Measurements from ENCODE around the gene IDS.
A peak's percentile ranks its signal among the peaks of the same experiment; 100 is the strongest.
"Not testable (repeated sequence)": the region's sequence is repeated elsewhere in the genome, so short reads cannot be mapped to it uniquely, and the experiment has no call there.

The IDS gene

GRCh38 chrX:149498767-149499166, 6.3 kb downstream of the IDS start:
- DNase-seq (ENCODE audit: low spot score) = no peak

GRCh38 chrX:149497626-149498025, 7.5 kb downstream of the IDS start:
- DNase-seq (ENCODE audit: low spot score) = no peak

- DNase-seq (ENCODE audit: low spot score) = no peak
These were observed 8.1 kb downstream of the IDS start for GRCh38 chrX:149497054-149497453.

DNA sequence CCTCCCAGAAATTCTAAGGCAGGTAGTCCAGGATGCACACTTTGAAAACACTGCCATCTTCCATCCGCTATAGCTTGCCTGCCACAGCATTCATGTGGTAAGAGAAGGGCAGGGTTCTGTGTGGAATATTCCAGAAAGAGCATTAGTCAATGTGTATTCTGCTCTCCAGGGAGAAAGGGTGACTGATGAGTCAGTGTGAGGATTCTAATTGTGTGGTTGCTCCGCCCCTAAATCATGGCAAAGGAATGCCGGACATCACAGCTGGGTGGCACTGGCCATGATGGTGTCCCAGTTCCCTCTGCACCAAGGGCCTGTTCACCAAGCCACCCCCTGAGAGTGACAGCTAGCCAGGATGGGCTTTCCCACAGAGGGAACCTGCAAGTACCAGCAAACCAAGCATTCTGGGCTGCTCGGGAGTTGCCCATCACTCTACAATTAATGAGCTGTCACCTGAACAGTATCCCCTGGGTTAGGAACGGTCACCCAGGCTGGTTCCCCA, 9.5 kb downstream of the IDS start:
- DNase-seq (ENCODE audit: low spot score) = peak; percentile 65

- DNase-seq (ENCODE audit: low spot score) = no peak
These were observed 10.1 kb downstream of the IDS start for GRCh38 chrX:149494844-149495565.

- DNase-seq (ENCODE audit: low spot score) = no peak
These were observed 11.2 kb downstream of the IDS start for GRCh38 chrX:149493567-149494562.

DNA sequence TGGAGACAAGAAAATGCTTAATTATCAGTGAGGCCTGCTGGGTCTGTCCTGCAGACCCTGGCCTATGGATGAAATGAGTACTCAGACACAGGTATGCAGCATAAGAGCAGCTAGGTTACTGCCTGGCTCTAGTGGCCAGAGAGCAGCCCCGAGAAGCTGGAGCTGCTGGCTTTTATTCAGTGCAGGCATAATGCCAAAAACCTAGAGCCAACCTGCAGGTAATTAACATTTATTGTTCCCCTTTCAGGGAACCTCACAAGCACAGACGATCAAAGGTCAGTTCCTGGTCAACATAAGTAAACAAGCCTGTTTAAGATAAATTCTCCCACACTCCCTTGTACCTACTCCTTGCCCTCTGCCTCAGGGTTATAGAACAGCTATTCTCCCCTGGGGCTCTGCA, 13.3 kb downstream of the IDS start:
- no peak for DNase-seq (ENCODE audit: low spot score)

- DNase-seq (ENCODE audit: low spot score) = no peak
These were observed 15.0 kb downstream of the IDS start for GRCh38 chrX:149490100-149490499.

DNA sequence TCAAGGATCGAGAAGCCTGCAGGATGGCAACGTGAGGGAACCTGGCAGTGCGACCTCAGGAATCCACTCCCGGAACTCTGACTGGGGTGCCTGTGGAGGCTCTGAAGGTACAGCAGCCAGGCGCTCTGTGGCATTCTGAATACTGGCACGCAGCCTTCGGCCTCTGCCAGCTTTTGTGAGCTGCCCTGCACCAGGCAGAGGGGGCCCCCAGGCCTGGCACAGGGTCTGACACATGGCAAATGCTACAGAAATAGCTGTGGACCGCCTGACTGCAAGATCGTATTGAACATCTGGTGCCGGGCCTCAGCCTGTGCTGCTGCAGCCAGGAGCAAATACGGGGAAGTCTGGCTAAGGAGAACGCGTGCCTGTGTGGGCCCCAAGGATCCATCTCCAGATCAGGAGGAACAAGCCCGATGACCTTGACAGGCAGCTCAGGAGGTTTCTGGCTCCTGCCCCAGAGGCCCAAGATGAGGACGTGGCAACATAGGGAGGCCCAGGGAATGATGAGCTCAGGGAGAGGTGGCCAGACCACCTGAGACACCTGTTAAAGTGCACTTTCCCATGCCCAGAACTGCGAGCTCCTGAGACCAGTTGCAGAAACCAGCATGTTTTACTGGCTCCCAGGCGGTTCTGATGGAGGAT, 16.6 kb downstream of the IDS start:
- DNase-seq (ENCODE audit: low spot score) = not testable (repeated sequence)

- not testable (repeated sequence) for DNase-seq (ENCODE audit: low spot score)
These were observed 17.1 kb downstream of the IDS start for GRCh38 chrX:149488008-149488407.

GRCh38 chrX:149487292-149487691, 17.8 kb downstream of the IDS start:
- DNase-seq (ENCODE audit: low spot score) = no peak

- DNase-seq (ENCODE audit: low spot score) = no peak
These were observed 28.6 kb downstream of the IDS start for GRCh38 chrX:149476513-149476912.

- no peak for DNase-seq (ENCODE audit: low spot score)
These were observed 31.1 kb downstream of the IDS start for GRCh38 chrX:149473966-149474365.

- DNase-seq (ENCODE audit: low spot score) = no peak
These were observed 32.0 kb downstream of the IDS start for GRCh38 chrX:149473092-149473491.

DNA sequence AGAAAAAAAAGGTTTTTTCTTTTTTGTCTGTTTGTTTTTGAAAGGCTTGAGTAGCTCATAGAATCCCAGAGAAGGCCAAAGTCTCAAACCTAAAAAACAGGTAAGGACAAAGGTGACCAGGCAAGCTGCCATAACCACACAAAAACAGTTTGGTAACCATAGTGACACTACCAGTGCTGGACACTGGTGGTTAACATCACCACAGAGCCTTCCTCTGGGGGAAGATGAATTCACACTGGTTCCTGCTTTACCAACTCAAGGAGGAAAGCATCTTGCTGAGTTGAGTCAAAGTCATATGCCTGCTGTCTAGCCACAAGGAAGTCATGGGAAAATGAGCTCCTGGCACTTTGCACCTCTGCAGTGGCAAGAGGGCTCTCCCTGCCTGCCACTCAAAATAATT, 32.5 kb downstream of the IDS start:
- DNase-seq (ENCODE audit: low spot score) = no peak

GRCh38 chrX:149471397-149471796, 33.7 kb downstream of the IDS start:
- no peak for DNase-seq (ENCODE audit: low spot score)

GRCh38 chrX:149470955-149471354, 34.2 kb downstream of the IDS start:
- DNase-seq (ENCODE audit: low spot score) = peak; percentile 59

GRCh38 chrX:149469406-149469805, 35.7 kb downstream of the IDS start:
- no peak for DNase-seq (ENCODE audit: low spot score)

GRCh38 chrX:149467920-149468319, 37.2 kb downstream of the IDS start:
- no peak for DNase-seq (ENCODE audit: low spot score)

DNA sequence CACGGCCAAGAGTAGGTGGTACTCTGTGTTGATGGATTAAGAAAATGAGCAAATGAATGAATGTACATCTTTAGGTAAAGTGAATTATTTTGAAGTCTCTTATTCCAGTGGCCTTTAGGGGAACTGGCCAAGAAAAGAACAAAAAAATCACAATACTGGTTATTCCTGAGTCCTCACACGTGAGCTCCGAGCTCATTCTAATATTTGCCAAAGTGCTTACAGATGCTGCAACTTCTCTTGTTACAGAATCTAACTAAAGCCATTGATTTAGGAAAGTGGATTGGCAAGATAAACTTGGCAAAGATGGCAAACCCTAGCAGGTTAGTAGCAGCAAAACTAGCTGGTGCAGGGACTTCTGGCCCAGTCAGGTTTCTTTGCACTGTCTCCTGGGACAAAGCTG, 37.6 kb downstream of the IDS start:
- DNase-seq (ENCODE audit: low spot score) = no peak

DNA sequence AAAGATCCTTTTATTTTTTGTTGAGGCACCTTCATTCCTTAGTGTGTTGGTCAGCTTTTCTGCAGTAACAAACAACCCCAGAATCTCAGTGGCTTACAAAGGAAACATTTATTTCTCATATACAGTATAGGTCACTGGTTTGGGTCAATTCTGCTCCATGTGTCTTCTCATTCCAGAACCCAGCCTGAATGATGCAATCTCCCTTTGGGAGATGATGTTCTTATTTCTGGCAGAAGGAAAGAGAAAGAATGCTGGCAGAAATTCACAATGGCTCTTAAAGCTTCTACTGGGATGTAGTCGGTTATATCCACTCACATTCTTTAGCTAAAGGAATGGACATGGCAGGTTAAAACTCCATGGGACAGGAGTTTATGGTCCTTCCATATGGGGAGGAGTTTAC, 42.3 kb downstream of the IDS start:
- no peak for DNase-seq (ENCODE audit: low spot score)

DNA sequence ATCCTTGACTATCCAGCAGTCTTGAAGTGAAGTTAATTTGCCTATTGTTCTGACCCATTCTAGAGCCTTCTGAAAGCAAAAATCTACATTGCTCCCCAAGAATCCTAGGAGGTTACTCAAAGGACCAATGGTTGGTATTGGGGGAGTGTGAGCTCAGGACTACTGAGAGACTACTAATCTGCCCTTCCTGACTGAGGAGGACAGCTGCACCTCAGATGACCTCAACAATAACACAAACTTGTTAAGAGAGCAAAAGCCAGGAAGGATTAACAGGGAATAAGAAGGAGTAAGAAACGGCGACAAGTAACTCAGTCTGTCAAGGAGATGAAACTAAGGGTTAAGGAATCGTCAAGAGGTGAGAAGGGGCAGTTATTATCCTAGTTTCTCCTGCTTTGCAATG, 43.4 kb downstream of the IDS start:
- DNase-seq (ENCODE audit: low spot score) = no peak

DNA sequence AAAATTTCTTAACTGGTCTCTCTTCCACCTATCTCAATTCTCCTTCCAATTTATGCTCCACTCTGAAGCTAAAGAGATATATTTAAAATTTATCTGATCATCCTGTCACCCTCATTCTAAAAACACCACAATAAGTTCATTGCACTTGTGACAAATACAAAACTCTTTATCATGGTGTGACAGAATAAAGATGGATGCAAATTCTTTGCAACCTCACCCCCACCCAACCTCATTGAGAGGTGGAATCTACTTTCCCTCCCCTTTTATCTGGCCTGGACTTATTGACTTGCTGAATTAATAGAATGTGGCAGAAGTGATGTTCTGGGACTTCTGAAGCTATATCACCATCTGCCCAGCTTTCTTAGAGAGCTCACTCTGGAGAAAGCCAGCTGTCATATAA, 46.5 kb downstream of the IDS start:
- DNase-seq (ENCODE audit: low spot score) = no peak

All from kidney capillary endothelial cell (primary cell).